OCI-LY3 (cell line): ENCODE measurements around the gene FAM83G.

Source experiments
- H2AFZ ChIP-seq: fragments of 200-600, 300-600 bp; shearing (Covaris generic); 2 replicates; pipeline ENCODE4 v1.6.0; 2014; ENCODE audit warnings: antibody characterized with exemption, low read depth, low read length
- H3K27ac ChIP-seq: fragments of 200-600, 300-600 bp; sonication (generic); 2 replicates; pipeline ENCODE4 v1.5.1; 2014; ENCODE audit warnings: mild to moderate bottlenecking, low read length, moderate library complexity, mixed read lengths
- H3K27me3 ChIP-seq: fragments of 200-600, 300-600 bp; sonication (generic); 2 replicates; pipeline ENCODE4 v1.6.1; 2014; ENCODE audit warnings: low read depth, low read length, mixed read lengths
- H3K36me3 ChIP-seq: fragments of 200-600, 300-600 bp; sonication (generic); replicated peaks from 2 replicates; pipeline ENCODE3; 2014; ENCODE audit warnings: low read depth, low read length, mixed read lengths
- H3K4me1 ChIP-seq: fragments of 300-600, 200-600 bp; sonication (generic); 2 replicates; pipeline ENCODE4 v1.6.1; 2014; ENCODE audit warnings: low read length, mixed read lengths
- H3K4me2 ChIP-seq: fragments of 200-600, 300-600 bp; sonication (generic); 2 replicates; pipeline ENCODE4 v1.6.1; 2014; ENCODE audit warnings: low read length, mixed read lengths
- H3K4me3 ChIP-seq: fragments of 300-600, 200-600 bp; sonication (generic); 2 replicates; pipeline ENCODE4 v1.5.1; 2014; ENCODE audit warnings: antibody characterized with exemption, mild to moderate bottlenecking, low read length, moderate library complexity
- H3K79me2 ChIP-seq: fragments of 300-600, 200-600 bp; shearing (Covaris generic); 2 replicates; pipeline ENCODE4 v1.6.1; 2014; ENCODE audit warnings: mild to moderate bottlenecking, low read length, mixed read lengths
- H3K9ac ChIP-seq: fragments of 300-600, 200-600 bp; shearing (Covaris generic); 2 replicates; pipeline ENCODE4 v1.6.0; 2014; ENCODE audit warnings: mild to moderate bottlenecking, low read length, moderate library complexity
- H3K9me3 ChIP-seq: fragments of 200-600, 300-600 bp; shearing (Covaris generic); 2 replicates; pipeline ENCODE4 v1.6.1; 2014; ENCODE audit warnings: low read length, mixed read lengths; ENCODE audit not compliant: insufficient read depth
- H4K20me1 ChIP-seq: fragments of 200-600, 300-600 bp; sonication (generic); 2 replicates; pipeline ENCODE4 v1.6.1; 2016; ENCODE audit warnings: low read length, mixed read lengths; ENCODE audit not compliant: insufficient read depth
- CTCF ChIP-seq: fragments of 200-600, 300-600 bp; sonication (generic); IDR thresholded peaks from 2 replicates; pipeline ENCODE4 v1.5.1; 2014; ENCODE audit warnings: antibody characterized with exemption, low read length, low read depth
- EZH2phosphoT487 ChIP-seq: fragments of 200-600 bp; shearing (Covaris generic); IDR thresholded peaks from 2 replicates; pipeline ENCODE4 v1.6.1; 2018; ENCODE audit warnings: antibody characterized with exemption, mixed run types, low read depth

Gene FAM83G

GRCh38 chr17:18985475-18985874, 19.1 kb downstream of the FAM83G start:
- no peak overlapping the region for H3K4me2 ChIP-seq
- TF ChIP-seq CTCF = no peak
- H2AFZ ChIP-seq = no peak overlapping the region
- H3K9me3 ChIP-seq = no peaks in the 10 kb centered on the region
- no peak overlapping the region for H3K27ac ChIP-seq
- H3K4me1 ChIP-seq = no peaks in the 10 kb centered on the region
- H4K20me1 ChIP-seq = no peaks in the 10 kb centered on the region
- H3K79me2 ChIP-seq = no peaks in the 10 kb centered on the region
- no peaks in the 10 kb centered on the region for H3K36me3 ChIP-seq
- H3K9ac ChIP-seq = no peak overlapping the region
- H3K4me3 ChIP-seq = no peak overlapping the region
- no peaks in the 10 kb centered on the region for H3K27me3 ChIP-seq

- no peaks in the 10 kb centered on the region for H3K36me3 ChIP-seq
- H3K27me3 ChIP-seq = no peaks in the 10 kb centered on the region
- H4K20me1 ChIP-seq = no peaks in the 10 kb centered on the region
- no peak overlapping the region for H3K4me3 ChIP-seq
- no peaks in the 10 kb centered on the region for H3K4me1 ChIP-seq
- H3K27ac ChIP-seq = no peak overlapping the region
- H3K4me2 ChIP-seq = no peak overlapping the region
- no peaks in the 10 kb centered on the region for H3K9me3 ChIP-seq
- TF ChIP-seq CTCF (no peak), EZH2phosphoT487 (no peak)
- H3K9ac ChIP-seq = no peak overlapping the region
- no peak overlapping the region for H2AFZ ChIP-seq
- no peaks in the 10 kb centered on the region for H3K79me2 ChIP-seq
Measured at GRCh38 chr17:18984273-18985114, 20.1 kb downstream of the FAM83G start.

- Histone ChIP-seq H4K20me1 (no peaks in the 10 kb centered on the region), H3K9ac (no peak overlapping the region), H2AFZ (no peak overlapping the region), H3K4me2 (no peak overlapping the region), H3K36me3 (no peaks in the 10 kb centered on the region), H3K9me3 (no peaks in the 10 kb centered on the region), H3K4me1 (no peaks in the 10 kb centered on the region), H3K79me2 (no peaks in the 10 kb centered on the region), H3K4me3 (no peak overlapping the region), H3K27ac (no peak overlapping the region), H3K27me3 (no peaks in the 10 kb centered on the region)
- TF ChIP-seq EZH2phosphoT487 (no peak), CTCF (no peak)
Measured at GRCh38 chr17:18981642-18982424, 22.7 kb downstream of the FAM83G start.

- Histone ChIP-seq H3K4me1 (no peaks in the 10 kb centered on the region), H3K9ac (no peak overlapping the region), H3K79me2 (no peaks in the 10 kb centered on the region), H3K27ac (no peak overlapping the region), H3K4me3 (no peak overlapping the region), H3K36me3 (no peaks in the 10 kb centered on the region), H2AFZ (no peak overlapping the region), H4K20me1 (no peaks in the 10 kb centered on the region), H3K27me3 (no peaks in the 10 kb centered on the region), H3K4me2 (no peak overlapping the region), H3K9me3 (no peaks in the 10 kb centered on the region)
- TF ChIP-seq EZH2phosphoT487 (no peak), CTCF (no peak)
Measured at GRCh38 chr17:18981335-18981641, 23.3 kb downstream of the FAM83G start.
